Prostate gland (tissue), 2 donors: ENCODE results near the gene GPR161.
"Not testable (repeated sequence)": the region's sequence is repeated elsewhere in the genome, so short reads cannot be mapped to it uniquely, and the experiment has no call there.

Experiments
- CTCF ChIP-seq, 4 experiments: fragments of 200-600 bp in 2 of 4; fragments of 450-650 bp in 2 of 4; sonication (generic) in 2 of 4; IDR thresholded peaks; 1 replicate in 3 of 4; 2 replicates in 1 of 4; pipeline ENCODE4 v1.5.1; 2016 to 2019; ENCODE audit warnings: antibody characterized with exemption in 4 of 4, mild to moderate bottlenecking in 2 of 4, moderate library complexity in 2 of 4
- POLR2A ChIP-seq: fragments of 450-650 bp; IDR thresholded peaks from one replicate; pipeline ENCODE4 v1.6.1; 2016; ENCODE audit warnings: antibody characterized with exemption, mild to moderate bottlenecking
- POLR2AphosphoS5 ChIP-seq: sonication (generic); formaldehyde crosslinking; IDR thresholded peaks from one replicate; pipeline ENCODE4 v1.6.1; 2017; ENCODE audit warnings: antibody characterized with exemption

- not testable (repeated sequence) for TF ChIP-seq CTCF (IDR thresholded peaks at IDR 0.05); POLR2A; POLR2AphosphoS5
These were observed 44.5 kb upstream of the GPR161 start for GRCh38 chr1:168181063-168181720.
